HG03135 (cell line): Measurements from ENCODE around the gene SLC4A5.
"Not testable (repeated sequence)": the region's sequence is repeated elsewhere in the genome, so short reads cannot be mapped to it uniquely, and the experiment has no call there.

Experiments used
- ATAC-seq: cut with Tn5 transposase; IDR thresholded peaks from one replicate; pipeline ENCODE4 v1.9.1; 2021; ENCODE audit warnings: mild to moderate bottlenecking, moderate library complexity; ENCODE audit not compliant: unreplicated experiment

SLC4A5 gene

DNA sequence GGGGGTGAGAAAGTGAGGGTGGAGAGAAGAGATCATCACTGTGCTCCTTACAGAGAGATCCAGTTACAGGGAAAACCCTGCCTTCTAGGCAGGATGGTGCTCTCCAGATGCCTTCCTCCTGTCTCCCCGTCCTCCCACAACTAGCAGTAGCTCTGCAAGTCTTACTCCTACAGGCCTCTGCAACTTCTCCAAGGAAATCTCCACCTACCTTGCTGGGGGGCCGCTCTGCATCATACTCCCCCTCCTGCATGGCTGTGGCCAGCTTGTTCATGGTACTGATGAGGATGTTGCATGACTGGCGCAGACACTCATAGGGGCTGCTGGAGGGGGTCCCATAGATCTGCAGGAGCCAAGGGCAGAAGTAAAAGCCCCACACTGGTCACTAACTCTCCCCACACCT lies 22.8 kb upstream of the SLC4A5 start:
- no peak for ATAC-seq

DNA sequence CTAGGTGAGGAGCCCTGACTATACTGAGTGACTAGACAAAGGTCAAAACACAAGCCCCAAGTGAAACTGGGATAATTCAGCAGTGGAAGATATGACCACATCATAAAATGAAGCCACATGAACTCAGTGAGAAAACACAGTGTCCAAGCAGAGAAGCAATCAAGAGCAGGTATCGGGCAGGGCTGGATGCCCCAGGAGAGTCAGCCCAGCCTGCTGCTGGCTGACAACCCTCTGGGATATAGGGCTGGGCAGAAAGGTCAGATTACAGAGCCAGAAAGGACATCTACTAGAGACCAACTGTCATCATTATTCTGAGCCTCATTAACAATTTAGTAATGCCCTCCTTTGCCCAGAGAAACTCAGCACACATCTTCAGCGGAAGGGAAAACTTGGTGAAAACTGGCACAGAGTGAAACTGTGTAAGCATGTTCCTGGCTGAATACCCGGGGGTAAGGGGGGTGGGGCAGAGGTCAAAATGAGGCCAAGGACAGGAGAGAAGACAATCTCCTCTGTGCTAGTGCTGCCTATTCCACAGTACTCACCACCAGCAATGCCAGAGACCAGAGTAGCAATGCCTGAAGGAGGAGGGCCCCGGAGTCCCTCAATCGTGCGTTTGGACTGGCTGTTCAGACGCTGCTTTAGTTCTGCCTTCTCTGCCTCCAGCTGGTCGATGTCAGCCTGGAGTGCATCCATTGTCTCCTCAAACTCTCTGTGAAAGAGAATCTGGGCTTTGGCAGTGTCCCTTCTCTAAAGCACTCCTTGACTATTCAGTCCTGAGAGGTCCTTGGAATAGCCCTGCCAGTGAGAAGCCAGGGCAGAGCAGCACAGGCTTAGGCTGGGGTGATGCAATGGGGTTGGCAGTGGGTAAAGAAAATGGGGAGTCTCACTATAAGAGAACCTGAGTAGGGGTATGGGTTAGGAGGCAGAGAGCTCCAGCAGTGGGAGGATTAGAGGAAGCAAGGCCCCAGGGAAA lies 21.6 kb upstream of the SLC4A5 start:
- no peak for ATAC-seq

DNA sequence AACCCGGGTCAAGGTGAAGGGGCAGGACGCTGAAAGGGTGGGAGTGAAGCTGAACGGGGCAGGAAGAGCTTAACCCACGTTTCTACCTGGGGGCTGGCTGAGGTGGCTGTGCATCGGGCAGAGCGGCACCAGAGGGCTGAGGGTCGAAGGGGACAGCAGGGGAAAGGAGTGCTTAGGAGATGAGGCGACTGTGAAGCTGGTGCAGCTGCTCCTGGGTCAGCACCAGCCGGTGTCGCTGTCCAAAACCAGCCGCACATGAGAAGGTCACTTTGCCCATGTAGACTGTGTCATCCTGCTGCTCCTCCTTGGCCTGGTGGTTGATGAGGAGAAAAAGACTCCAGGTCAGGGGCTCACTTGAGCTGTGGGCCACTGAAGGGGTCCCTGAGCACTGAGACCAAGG lies 18.1 kb upstream of the SLC4A5 start:
- no peak for ATAC-seq

DNA sequence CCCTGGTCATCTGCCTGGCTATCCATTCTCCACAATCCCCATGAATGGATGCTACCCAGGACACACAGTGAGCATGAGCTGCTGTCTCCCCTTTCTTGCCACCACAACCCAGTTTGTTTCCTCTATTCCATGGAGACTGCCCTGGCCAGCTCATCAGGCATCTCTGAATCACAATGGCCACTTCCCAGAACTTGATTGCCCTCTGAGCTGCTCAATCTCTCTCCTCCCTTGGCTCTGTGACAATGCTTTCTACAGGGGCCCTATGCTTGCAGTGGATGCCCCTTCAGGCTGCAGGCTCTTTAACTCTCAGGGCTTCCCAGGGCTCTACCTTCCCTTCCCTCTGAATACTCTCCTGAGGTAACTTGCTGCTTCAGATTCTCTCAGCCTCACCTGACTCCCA lies 14.4 kb upstream of the SLC4A5 start:
- no peak for ATAC-seq

DNA sequence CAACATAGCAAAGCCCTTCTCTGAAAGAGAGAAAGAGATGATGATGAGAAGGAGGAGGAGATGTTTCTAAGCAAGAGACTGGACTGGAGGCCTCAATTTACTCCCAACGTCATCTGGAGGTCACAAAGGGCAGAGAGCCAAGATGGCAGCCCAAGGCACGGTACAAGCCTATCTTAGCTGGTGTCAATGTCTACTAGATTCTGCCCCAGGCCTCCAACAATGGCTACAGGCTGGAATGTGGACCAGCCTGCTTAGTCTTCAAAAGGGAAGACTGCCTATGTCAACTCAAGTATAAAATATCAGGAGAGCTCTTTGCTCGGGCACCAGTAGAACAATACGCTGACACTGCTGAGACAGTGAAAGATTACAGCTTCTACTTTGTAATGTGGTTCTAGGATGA lies 6.7 kb upstream of the SLC4A5 start:
- no peak for ATAC-seq

DNA sequence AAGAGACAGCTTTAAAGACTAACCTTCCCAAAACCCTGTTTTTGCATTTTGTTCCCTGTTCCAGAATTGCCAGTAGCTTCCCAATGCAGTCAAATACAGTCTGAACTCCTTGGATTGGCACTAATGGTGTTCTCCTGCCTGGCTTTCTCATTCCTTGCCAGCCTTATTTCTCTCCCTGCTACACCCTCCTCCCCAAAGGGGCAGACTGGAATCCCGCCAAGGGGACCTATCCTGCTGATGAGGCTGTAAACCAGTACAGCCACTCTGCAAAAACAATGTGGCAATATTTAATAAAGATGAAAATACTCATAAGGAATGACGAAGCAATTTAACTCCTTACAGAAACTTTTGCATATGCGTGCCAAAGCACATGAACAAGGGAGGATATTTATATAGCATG lies 4.5 kb upstream of the SLC4A5 start:
- ATAC-seq = no peak

DNA sequence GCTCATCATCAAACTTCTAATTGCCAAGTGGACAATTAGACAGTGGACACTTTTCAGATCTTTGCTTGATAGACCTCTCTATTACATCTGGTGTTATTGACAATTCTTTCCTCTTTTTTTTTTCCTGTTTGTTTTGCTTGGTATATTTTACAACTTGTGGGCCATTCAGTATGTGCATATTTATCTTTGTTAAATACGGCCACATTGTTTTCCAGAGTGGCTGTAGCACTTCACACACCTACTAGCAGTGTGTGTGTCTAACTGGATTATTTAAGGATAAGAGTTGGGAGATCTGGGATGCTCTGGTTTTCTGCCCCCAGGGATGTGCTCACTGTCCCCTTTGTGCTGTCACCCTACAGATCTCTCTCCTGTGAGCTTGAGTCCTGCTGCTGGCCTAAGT lies 4.1 kb upstream of the SLC4A5 start:
- ATAC-seq = no peak

DNA sequence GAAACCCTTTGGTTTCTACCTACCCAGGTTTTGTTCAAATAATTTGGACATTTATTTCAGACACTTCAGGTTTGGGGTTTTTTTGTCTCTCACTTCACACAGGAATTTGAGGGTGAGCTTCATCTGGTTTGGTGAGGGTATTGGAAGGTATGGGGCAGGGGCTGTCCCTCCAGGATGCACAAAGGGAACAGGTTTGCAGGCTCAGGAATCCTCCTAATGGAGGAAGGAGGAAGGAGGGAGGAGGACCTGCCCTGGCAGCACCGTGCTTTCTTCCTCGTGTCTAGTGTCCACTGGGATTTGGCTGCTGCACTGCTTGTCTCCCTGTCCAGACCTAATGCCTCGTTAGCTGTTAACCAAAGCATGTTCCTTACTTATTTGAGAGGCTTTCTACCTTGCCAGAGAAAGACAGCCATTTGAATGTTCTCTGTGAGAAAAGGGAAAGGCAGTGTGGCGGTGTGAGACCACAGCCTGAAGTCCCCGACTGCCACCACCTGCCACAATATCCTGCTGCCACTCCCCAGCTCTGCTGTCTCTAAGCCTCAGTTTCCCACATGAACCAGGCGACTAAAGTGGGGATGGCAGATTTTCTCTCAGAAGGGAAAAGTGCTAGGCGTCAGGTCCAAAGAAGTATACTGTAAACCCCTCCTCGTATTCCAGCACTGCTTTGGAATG lies 2.2 kb upstream of the SLC4A5 start:
- no peak for ATAC-seq

DNA sequence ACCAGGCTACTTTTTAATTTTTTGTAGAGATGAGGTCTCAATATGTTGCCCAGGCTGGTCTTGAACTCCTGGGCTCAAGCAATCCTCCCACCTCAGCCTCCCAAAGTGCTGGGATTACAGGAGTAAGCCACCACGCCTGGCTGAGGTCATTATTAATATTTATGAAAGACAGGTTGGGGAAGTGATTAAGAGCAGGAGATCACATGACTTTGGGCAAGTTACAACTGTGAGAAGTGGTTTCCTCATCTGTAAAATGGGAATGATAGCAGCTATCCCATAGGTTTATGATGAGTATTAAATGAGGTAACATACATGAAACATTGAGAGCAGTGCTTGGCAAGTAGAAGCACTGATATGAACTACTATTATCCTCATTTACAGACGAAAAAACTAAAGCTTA lies 7.0 kb downstream of the SLC4A5 start:
- not testable (repeated sequence) for ATAC-seq

DNA sequence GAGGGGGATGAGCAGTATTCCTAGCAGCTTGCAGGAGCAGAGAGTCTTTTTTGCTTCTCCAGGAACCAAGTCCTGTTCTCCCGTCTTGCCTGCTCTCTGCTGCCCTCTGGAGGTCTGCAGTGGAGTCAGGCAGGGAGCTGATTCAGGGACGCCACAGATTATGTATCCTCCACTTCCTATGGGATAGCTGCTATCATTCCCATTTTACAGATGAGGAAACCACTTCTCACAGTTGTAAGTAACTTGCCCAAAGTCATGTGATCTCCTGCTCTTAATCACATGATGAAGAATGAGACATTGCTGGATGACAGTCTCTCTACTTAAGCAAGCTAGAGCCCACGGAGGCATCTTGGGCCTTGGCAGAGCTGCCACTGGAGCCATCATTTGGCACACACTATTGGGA lies 8.3 kb downstream of the SLC4A5 start:
- ATAC-seq = no peak

DNA sequence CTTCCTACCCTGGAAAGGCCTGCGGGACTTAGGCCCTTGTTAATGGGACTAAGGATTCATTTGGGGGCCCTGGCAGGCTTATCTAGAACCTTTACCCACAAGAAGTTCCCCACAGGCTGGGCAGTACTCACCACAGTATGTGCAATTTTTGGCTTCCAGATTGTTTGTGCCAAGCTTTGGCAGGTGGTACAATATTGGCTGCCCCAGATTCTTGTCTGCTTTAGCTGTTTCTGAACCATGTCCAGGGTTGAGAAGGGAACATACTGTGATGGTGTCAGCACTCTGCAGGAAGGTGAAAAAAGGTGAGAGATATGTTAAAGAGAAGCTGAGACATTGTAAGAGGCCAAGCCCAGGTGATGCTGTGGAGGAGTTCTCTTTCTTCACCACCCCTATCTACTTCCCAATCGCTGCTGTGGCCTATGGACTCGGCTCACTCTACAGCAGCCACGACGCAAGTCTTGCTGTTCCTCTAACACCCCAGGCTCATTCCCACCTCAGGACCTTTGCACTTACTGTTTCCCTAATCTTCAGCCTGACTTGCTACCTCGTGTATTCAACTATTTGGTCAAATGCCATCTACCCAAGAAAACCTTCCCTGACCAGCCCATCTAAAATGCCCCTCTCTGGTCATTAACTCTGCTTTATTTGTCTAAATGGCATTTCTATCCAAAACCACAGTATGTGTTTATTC lies 9.2 kb downstream of the SLC4A5 start:
- no peak for ATAC-seq

DNA sequence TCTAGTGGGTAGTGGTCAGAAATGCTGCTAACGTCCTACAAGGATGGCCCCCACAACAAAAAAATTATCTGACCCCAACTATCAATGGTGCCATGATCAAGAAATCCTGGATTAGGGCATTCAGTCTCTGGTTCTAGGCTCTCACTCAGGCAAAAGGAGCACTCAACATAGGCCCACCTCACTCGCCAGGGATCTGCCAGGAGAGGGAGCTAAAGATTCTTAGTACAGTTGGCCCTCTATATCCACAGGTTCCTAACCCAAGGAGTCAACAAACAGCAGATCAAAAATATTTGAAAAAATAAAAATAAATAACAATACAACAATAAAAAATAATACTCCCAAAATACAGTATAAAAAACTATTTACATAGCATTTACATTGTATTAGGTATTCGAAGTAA lies 10.0 kb downstream of the SLC4A5 start:
- no peak for ATAC-seq

DNA sequence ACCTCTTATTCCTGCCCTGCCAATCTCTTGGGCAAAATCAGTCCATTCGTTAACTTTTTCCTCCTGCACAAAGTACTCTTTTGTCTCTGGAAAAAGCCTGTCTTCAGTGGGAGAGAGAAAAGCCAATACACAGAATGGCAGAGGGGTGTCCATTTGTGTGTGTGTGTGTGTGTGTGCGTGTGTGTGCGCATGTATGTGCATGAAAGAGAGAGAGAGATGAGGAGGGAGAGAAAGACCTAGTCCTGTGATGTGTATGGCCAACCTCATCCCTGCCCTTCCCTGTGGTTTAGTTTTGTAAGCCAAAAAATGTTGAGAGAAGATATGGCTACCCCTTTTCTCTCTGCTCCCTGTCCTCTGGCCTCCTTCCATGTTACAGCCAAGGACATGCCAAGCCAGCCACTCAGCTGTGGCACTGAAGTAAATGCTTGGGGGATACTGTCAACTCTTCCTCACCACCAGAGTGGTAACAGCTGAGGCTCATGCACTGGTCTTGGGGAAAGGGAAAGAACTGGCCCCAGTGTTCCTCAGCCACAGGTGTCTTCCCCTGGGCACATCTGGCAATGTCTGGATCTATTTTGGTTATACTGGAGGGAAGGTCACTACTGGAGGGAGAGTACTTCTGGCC lies 10.6 kb downstream of the SLC4A5 start:
- ATAC-seq = no peak

DNA sequence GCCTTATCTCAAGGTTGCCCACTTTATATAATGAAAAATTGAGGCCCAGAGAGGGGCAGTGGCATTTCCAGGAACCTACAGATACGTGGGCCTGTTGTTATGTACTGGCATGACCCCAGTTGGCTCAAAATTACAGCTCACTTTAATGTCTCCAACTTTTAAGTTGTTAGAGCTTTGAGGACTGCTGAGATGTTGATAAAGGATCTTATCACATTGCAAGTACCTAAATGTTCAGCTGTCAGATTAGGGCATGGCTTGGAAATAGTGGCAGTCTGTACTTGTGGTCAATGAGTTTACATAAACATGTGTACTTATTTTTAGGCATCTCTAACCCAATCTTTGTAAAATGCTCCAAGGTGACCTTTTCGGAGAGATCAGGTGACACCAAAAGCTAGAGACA lies 14.6 kb downstream of the SLC4A5 start:
- ATAC-seq = no peak

DNA sequence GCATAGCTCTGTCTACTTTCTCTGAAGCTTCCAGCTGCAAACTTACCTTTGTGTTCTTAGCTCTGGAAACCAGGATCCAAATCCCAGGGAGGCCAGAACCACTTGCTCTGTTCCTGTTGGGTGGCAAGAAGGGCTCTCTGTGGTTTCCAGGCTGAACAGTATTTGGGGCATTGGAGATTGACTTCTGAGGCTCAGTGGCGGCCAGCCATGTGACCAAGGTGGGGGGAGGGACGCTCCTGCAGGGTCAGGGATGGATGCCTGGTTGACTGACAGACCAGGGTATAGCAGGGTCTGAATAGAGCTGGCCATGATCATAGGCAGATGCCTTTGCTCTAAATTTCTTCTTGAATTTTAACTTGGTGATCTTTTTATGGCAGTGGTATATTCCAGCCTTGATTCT lies 15.1 kb downstream of the SLC4A5 start:
- no peak for ATAC-seq

DNA sequence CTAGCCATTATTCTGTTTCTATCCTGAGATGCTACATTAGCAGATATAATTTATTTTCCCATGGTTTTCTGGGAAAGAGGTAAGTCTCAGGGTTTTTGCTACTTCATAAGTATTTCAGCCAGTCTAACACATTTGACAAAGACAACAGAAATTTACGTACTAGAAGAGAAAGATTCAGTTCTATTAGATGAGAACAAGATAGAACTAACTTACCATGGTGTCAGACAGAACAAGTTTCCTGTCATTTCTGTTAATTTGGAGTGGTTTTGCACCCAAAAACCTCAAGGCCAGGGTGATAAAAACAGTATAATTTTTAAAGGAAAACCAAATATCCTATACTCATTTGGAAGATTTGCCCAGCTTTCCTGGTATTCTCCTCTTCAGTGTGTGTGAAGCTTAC lies 15.6 kb downstream of the SLC4A5 start:
- no peak for ATAC-seq

DNA sequence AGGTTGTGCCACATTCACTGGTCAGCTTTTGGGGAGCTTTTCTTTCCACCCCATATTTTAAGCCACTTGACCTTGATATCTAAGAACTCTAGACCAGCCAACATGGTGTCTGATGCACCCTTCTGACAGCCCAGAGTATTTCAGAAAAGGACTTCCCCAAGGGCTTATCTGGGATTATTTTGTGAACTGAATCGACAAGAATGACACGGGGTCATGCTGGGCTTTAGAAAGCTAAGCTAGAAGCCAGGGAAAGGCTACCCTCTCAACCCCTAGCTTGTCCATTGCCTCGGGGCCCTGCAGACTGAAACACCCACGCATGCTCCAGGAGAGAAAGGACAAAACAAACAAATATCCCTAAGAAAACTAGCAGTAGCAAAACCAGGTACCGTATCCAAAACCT lies 16.0 kb downstream of the SLC4A5 start:
- ATAC-seq = no peak

DNA sequence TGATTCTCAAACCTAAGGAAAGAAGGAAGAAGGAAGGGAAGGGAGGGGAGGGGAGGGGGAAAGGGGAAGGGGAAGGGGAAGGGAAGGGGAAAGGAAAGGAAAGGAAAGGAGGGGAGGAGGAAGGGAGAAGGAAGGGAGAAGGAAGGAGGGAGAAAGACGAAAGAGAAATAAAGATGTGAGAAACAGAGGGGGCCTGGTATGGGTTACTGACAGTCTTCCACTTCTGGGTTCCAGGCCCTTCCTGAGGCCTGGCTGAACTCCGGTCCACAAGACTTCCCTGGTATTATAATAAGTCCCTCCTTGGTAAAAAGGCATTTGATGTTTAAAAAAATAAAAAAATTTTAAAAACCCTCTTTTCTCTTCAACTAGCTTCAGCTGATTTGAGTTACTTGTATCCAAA lies 17.4 kb downstream of the SLC4A5 start:
- no peak for ATAC-seq

DNA sequence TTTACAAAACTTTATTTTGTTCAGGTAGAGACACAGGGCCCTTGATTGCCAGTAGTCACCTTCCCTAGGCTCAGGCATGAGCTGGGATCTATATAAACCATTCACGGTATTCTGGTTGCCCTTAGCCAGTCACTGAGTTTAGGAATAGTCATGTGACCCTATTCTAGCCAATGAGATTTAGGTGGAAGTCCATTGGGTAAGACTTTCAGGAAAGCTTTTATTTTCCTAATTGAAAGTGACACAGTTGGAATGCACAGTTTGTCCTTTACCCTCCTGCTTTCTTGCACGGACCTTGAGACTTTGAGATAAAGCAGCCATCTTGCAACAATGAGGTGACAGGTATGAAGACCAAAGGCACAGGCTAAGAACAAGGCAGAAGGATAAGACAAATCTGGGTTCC lies 21.5 kb downstream of the SLC4A5 start:
- ATAC-seq = no peak

DNA sequence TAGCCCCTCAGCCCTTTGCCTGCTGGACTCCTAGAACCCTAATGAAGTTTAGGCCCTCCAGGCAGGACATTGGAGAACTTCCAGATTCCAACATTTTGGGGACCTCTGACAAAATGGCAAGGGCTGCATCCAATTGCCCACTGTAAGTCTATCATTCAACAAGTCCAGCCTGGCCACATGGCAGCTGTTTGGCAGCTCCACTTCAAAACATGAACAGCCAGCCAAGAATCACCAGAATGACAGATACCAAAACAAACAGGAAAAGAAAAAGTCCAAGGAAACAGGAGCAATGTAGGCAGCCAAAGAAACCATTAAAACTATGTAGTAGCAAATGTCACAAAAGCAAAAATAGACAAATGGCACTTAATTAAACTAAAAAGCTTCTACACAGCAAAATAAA lies 25.5 kb downstream of the SLC4A5 start:
- no peak for ATAC-seq

DNA sequence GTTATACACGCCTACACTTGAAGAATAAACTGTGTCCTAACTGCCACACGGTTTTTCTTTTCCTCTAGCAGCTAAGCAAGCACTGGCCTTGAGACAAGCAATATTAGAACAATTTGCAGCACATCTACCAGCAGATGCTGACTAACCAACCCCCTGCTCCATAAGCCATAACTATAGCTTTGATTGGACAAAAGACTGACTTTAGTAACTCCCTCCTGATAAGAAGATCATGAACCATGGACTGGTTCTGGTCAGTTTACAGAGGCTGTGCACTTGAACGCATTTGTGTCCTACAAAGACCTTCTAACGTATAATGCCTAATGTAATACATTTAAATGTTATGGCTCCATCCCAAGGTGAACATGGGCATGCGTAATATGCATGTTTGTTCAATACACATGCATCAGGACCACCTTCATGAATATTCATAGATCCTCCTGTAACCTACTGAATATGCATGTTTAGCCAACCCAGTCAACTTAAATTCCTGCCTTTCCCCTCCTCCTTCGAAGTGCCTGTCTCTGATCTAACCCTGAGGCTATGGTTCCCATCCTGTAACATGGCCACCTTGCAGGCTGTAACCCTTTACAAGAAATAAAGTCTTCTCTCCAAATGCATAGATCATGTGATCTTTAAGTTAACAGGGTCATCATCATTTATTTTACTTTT lies 26.5 kb downstream of the SLC4A5 start:
- no peak for ATAC-seq
